HG03342 (cell line): ENCODE data around the gene BBS1.
A peak's percentile ranks its signal among the peaks of the same experiment; 100 is the strongest.
"Not testable (repeated sequence)": the region's sequence is repeated elsewhere in the genome, so short reads cannot be mapped to it uniquely, and the experiment has no call there.

Experiments
- ATAC-seq: cut with Tn5 transposase; IDR thresholded peaks from one replicate; pipeline ENCODE4 v1.9.1; 2021; ENCODE audit warnings: mild to moderate bottlenecking, moderate library complexity; ENCODE audit not compliant: unreplicated experiment

BBS1 gene

GRCh38 chr11:66510271-66510989 lies at the start of gene BBS1:
TSS of gene BBS1 (plus strand) at chr11:66510635. CDS start at chr11:66510660, 25 bp downstream.
- ATAC-seq = peak; percentile 85

DNA sequence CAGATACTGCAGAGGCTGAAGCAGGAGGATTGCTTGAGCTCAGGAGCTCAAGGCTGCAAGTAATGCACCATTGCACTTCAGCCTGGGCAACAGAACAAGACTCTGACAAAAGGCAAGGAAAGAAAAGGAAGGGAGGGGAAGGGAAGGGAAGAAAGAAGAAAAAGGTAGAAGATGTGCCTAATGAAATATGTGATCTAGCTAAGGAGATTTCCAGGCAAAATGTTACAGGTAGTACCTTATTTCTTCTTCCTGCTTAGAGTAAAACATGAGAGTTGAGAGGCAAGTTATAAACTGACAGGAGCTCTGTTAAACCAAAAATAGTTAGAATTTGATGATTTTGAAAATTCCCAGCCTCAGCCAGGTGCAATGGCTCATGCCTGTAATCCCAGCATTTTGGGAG lies 48.4 kb upstream of the BBS1 start:
- no peak for ATAC-seq

DNA sequence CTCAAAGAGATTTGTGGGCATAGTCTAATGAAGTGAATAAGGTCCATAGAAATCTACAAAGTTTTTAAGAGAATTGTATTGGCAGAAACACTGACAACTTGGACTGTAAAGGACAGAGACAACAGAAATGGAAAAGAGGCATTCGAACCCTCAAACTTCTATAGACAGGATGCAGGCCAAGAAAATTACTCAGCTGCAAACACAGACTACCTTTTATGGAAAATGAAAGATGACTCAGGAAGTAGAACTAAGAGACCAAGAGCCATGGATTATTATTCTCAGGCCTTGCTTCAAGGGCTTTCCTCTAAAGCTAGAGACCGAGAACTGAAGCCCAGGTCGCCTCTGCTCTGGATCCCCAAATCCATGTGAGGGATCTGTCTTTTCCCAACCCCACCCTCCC lies 47.5 kb upstream of the BBS1 start:
- ATAC-seq = no peak

DNA sequence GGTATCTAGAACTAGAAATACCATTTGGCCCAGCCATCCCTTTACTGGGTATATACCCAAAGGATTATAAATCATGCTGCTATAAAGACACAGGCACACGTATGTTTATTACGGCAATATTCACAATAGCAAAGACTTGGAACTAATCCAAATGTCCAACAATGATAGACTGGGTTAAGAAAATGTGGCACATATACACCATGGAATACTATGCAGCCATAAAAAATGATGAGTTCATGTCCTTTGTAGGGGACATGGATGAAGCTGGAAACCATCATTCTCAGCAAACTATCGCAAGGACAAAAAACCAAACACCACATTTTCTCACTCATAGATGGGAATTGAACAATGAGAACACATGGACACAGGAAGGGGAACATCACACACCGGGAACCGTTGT lies 46.3 kb upstream of the BBS1 start:
- not testable (repeated sequence) for ATAC-seq

DNA sequence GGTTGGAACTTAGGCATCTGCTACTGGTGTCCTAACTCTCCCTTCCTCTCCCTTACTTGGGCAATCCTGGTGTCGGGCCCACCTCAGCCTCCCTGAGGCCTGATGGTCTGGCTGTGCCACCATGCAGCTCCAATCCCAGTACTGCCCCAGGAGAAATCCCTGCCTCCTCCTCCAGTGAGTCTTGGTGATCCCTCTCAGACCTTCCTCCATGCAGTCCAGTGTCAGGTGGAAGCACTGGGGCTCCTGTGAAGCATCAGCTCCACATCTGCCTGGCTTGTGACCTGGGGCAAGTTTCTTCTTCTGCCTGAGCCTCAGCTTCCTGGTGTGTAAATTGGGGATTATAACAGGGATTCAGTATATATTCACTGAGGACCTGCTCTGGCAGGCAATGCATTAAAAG lies 45.5 kb upstream of the BBS1 start:
- no peak for ATAC-seq

DNA sequence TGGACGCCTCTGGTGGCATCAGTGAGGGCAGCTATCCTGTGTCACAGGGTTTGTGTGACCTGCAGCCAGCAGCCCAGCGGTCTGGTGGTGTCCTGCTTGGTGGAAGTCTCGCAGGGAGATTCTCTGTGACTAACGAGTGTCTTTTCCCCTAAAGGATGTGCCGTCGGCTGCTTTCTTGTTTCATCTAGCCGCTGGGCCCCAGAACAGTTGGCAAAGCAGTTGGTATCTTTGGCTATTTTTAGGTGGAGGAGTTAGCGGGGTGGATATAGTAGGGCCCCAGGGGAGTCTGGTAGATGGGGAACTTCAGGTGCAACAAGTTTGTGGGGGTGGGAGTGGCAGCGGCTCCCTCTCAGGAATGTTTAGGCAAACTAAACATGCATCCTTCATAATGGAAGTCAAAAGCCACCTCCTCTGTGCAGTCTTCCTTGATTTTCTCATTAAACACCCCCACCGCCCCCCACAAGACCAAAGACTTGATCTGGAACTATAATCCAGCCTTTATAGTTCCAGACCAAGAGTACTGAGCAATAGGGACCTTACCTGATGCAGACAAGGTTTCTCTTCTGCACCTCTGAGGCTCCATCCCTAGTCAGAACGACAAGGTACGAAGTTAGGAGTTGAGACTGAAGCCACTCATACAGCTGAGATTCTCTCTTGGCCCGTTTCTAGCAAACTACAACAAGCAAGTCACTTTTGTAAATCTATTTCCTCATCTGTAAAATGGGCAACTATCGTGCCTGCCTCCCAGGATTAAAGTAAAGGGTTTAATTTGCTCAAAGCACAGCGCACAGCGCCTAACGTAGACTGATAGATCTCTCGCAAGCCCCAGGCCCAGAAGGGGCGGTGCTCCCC lies 44.8 kb upstream of the BBS1 start:
- no peak for ATAC-seq

DNA sequence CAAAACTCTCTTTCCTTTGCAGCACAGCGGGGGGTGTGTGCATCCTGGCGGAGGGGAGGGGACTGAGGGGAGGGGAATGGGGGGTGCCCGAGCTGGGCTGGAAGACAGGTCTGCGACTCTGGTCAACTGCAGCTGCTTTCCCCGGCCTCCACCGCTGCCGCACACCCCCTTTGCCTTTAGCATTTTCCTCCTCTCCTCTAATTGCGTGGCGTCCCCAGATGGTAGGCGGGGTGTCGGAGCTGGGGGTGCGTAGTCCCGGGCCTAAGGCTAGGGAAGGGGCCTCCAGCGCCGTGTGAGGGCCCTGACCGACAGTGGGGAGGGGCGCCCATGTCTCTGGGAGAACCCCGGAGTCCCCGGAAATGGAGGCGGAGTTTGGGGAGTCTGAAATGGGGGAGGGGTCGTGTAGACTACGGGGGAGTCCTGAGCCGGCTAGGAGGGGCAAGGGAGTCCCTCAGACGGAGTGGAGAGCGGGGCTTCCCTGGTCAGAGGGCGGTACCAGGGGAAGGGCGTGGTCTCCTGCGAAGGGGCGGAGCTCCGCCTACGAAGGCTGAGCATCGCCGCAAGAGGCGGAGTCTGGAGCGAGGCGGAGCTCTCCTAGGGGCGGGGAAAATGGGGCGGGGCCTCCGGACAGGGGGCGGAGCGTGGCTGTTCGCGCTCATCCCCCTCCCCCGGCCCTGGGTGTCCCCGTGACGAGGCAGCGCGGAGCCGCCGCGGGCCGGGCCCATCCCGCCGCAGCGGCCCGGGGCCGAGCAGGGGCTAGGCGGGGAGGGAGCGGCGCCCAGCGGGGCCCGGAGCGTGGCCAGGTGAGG lies 44.0 kb upstream of the BBS1 start, which contains the start of gene PELI3:
Gene PELI3 (plus strand): TSS at position 681 of the 809 bp plus-strand sequence. CDS start 1,224 bp downstream, outside the sequence.
- peak; percentile 77 for ATAC-seq

DNA sequence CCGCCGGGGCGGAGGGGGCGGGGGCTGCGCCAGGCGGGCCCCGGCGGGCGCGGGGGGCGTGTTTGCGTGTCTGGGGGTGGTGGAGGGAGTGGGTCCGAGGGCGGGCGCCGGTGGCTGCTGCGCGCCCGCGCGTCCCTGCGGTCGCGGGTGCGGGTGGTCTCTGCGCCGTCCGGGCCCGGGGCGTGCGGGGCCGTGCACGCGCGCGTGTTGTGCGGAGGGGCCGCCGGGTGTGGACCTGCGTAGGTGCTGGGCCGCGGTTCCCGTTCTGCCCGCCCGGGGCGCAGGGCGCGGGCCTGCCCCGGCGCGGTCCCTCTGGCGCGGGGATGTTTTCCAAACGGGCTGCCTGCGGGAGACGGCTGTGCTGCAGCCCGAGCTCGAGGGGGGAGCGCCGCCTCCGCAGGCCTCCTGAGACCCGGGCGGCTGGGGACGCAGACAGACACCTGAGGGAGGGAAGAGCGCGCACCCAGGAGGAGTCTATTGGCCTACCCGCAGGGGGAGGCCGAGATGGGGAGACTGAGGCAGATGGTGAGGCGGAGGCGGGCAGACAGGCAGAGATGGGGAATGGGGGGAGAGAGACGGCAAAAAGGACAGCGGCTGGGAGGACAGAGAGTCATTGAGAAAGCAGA lies 43.3 kb upstream of the BBS1 start:
- ATAC-seq = peak; percentile 39

- no peak for ATAC-seq
Observed at GRCh38 chr11:66467756-66468155, 42.7 kb upstream of the BBS1 start.

DNA sequence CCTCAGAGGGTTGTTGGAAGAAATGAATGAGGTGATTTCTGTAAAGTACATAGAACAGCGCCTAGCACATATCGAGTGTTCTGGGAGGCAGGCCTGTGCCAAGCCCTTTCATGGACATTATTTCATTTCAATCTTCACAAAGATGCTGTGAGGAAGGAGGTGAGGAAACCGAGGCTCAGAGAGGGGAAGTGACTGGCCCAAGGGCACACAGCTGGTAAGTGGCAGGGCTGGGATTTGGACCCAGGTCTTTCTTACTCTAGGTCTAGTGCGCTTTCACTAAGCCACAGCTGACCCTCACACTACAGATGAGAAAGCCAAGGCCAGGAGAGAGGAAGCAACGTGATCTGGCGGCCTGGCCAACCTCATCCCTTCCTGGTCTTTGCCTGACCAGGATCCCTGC lies 41.7 kb upstream of the BBS1 start:
- ATAC-seq = no peak

DNA sequence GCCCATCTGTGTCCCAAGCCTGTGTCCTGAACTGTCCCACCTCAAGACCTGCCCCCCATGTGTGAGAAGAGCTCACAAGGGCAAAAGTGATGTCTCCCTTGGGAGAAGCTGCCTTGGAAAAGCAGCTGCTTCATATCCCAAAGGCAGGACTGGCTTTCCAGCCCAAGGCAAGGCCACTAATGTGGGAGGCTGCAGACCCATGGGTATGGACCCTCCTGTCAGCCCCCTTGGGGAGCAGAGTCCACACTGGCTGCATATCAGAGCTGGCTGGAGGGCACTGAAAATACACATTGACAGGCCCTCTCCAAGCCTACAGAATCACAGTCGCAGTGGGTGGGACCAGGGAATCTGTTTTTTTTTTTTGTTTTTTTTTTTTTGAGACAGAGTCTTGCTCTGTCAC lies 41.0 kb upstream of the BBS1 start:
- ATAC-seq = no peak

DNA sequence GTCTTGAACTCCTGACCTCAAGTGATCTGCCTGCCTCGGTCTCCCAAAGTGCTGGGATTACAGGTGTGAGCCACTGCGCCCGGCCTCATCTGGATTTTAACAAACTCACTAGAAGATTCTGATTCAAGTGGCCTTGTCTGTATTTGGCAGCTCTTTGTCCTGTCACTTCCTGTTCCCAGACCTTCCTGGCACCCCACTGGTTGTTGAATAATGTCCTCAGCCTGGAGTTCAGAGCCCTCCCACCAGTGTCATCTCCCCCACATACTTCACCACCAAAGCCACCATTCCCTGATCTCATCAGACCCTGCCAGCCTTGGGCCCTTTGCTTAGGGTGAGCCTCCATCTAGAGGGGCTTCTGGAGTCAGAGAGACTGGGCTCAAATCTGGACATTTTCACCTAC lies 40.4 kb upstream of the BBS1 start:
- ATAC-seq = no peak

- ATAC-seq = no peak
Observed at GRCh38 chr11:66471142-66471541, 39.3 kb upstream of the BBS1 start.

DNA sequence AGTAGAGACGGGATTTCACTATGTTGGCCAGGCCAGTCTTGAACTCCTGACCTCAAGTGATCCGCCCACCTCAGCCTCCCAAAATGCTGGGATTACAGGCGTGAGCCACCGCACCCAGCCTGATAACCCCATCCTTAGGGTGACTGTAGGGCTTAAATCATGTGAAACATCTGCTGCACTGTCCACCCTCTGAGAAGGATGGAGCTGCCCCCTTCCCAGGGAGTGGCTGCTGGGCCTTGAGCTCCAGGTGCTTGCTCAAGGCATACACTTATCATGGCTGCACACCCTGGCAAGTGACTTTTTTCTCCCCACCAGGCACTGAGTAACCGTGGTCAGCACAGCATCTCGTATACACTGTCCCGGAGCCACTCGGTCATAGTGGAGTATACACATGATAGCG lies 38.4 kb upstream of the BBS1 start:
- ATAC-seq = no peak

GRCh38 chr11:66473167-66473566 lies 37.3 kb upstream of the BBS1 start:
- ATAC-seq = no peak

DNA sequence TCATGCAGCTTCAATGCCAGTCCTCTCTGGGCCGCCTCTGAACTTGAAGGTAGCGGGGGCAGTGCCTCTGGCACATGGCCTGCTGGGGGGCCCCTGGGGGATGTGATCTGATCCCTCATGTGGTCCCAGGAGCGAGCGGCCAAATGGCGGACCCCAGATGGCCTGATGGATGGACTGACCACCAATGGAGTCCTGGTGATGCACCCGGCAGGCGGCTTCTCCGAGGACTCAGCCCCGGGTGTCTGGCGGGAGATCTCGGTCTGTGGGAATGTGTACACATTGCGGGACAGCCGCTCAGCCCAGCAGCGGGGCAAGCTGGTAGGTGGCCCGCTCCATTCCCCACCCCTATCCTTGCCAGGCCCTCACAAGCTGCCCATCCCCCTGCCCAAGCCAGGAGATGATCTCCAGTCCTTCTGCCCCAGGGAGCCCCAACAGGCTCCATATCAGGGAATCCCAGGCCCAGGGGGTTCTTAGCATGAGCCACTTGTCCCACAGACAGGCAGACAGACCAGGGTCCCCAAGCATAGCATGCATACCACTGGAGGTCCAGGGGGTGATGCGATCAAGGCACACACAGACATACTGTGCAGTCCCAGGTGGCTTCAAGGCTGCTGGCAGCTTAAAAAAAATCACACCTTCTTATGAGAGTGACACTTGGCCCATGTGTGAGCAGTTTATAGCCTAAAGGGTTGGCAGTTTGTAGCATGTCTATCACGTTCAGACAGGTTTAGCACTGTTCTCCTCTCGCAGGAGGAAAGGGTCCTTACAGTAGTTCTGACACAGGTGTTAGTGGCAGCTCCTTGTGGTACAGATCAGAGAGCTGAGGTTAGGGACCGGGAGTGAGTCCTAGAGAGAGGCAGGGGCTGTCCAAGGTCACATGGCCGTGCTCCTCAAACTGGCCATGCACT lies 36.6 kb upstream of the BBS1 start:
- no peak for ATAC-seq

DNA sequence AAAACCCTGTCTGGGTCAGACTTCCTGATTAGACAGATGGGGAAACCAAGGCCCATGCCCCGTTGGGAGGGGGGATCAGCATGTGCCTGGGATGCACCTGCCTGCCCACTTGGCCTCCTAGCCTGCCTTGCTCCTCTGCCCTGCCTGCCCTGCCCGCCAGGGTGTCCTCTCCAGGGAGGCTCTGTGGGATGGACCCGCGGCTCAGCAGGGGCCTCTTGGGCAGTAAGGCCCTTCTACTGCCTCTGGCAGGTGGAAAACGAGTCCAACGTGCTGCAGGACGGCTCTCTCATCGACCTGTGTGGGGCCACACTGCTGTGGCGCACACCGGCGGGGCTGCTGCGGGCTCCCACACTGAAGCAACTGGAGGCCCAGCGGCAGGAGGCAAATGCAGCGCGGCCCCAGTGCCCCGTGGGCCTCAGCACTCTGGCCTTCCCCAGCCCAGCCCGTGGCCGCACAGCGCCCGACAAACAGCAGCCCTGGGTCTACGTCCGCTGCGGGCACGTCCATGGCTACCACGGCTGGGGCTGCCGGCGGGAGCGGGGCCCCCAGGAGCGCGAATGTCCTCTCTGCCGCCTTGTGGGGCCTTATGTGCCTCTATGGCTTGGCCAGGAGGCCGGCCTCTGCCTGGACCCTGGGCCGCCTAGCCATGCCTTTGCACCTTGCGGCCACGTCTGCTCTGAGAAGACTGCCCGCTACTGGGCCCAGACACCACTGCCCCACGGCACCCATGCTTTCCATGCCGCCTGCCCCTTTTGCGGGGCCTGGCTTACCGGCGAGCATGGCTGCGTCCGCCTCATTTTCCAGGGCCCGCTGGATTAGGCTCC lies 34.9 kb upstream of the BBS1 start:
- ATAC-seq = no peak

GRCh38 chr11:66476173-66476840 lies 34.1 kb upstream of the BBS1 start:
- ATAC-seq = no peak
